ENCODE data around the gene TMPRSS4.

GRCh38 chr11:118111019-118111743 lies 34.3 kb downstream of the TMPRSS4 start:
- TF ChIP-seq POLR2A (IDR thresholded peaks at IDR 0.05) (no peak), CTCF (IDR thresholded peaks at IDR 0.05) (no peak), POLR2AphosphoS5 (IDR thresholded peaks at IDR 0.05) (no peak)
